ENCODE data around the gene ERH. TPM values are rescaled to one million over a fixed set of nuclear protein-coding genes. Genes with fewer than 3 reads are reported as not detected.

ERH gene
- total and polyA plus RNA-seq, 2 donors: 190 to 192 TPM

GRCh38 chr14:69376439-69376838 is 21.7 kb downstream of the ERH start:
- H3K4me3 ChIP-seq (ENCODE audit: low read length in 2 of 2): no peak overlapping the region
- no peak for DNase-seq (ENCODE audit: low read depth in 6 of 9, low spot score in 9 of 9)
- no peak overlapping the region for H3K27ac ChIP-seq (ENCODE audit: low read depth in 1 of 2, low read length in 1 of 2)
- no peaks in the 10 kb centered on the region for H3K27me3 ChIP-seq (ENCODE audit: control insufficient read depth in 2 of 2, insufficient read depth in 1 of 2, low read length in 1 of 2)
- H3K36me3 ChIP-seq (ENCODE audit: control insufficient read depth in 2 of 2, insufficient read depth in 2 of 2, low read length in 1 of 2): peaks cover 30 to 31% of the 10 kb centered on the region in 2 donors
- no peaks in the 10 kb centered on the region for H3K9me3 ChIP-seq (ENCODE audit: control insufficient read depth in 2 of 2, insufficient read depth in 1 of 2, low read length in 1 of 2)
- H3K4me1 ChIP-seq (ENCODE audit: control insufficient read depth in 2 of 2, insufficient read depth in 2 of 2, low read length in 2 of 2): no peaks in the 10 kb centered on the region

GRCh38 chr14:69375722-69376121 is 22.4 kb downstream of the ERH start:
- H3K9me3 ChIP-seq (ENCODE audit: control insufficient read depth in 2 of 2, insufficient read depth in 1 of 2, low read length in 1 of 2): no peaks in the 10 kb centered on the region
- peaks cover 29 to 30% of the 10 kb centered on the region in 2 donors for H3K36me3 ChIP-seq (ENCODE audit: control insufficient read depth in 2 of 2, insufficient read depth in 2 of 2, low read length in 1 of 2)
- H3K4me3 ChIP-seq (ENCODE audit: low read length in 2 of 2): no peak overlapping the region
- H3K4me1 ChIP-seq (ENCODE audit: control insufficient read depth in 2 of 2, insufficient read depth in 2 of 2, low read length in 2 of 2): no peaks in the 10 kb centered on the region
- H3K27ac ChIP-seq (ENCODE audit: low read depth in 1 of 2, low read length in 1 of 2): no peak overlapping the region
- H3K27me3 ChIP-seq (ENCODE audit: control insufficient read depth in 2 of 2, insufficient read depth in 1 of 2, low read length in 1 of 2): no peaks in the 10 kb centered on the region
- DNase-seq (ENCODE audit: low read depth in 6 of 9, low spot score in 9 of 9): no peak
- WGBS: over 99% methylated on average over 5 of the region's 5 CpGs

- no peak overlapping the region for H3K27ac ChIP-seq (ENCODE audit: low read depth in 1 of 2, low read length in 1 of 2)
- H3K36me3 ChIP-seq (ENCODE audit: control insufficient read depth in 2 of 2, insufficient read depth in 2 of 2, low read length in 1 of 2): peaks cover 24 to 26% of the 10 kb centered on the region in 2 donors
- no peaks in the 10 kb centered on the region for H3K27me3 ChIP-seq (ENCODE audit: control insufficient read depth in 2 of 2, insufficient read depth in 1 of 2, low read length in 1 of 2)
- WGBS: 98% methylated on average over 3 of the region's 3 CpGs
- H3K4me1 ChIP-seq (ENCODE audit: control insufficient read depth in 2 of 2, insufficient read depth in 2 of 2, low read length in 2 of 2): no peaks in the 10 kb centered on the region
- H3K9me3 ChIP-seq (ENCODE audit: control insufficient read depth in 2 of 2, insufficient read depth in 1 of 2, low read length in 1 of 2): no peaks in the 10 kb centered on the region
- no peak overlapping the region for H3K4me3 ChIP-seq (ENCODE audit: low read length in 2 of 2)
- DNase-seq (ENCODE audit: low read depth in 6 of 9, low spot score in 9 of 9): no peak
These were observed 22.9 kb downstream of the ERH start for GRCh38 chr14:69375182-69375581.

GRCh38 chr14:69374235-69374634 is 23.9 kb downstream of the ERH start:
- Histone ChIP-seq H3K27me3 (ENCODE audit: control insufficient read depth in 2 of 2, insufficient read depth in 1 of 2, low read length in 1 of 2) (no peaks in the 10 kb centered on the region), H3K36me3 (ENCODE audit: control insufficient read depth in 2 of 2, insufficient read depth in 2 of 2, low read length in 1 of 2) (peaks cover 16 to 19% of the 10 kb centered on the region in 2 donors)

GRCh38 chr14:69373104-69373503 is 25.0 kb downstream of the ERH start:
- Histone ChIP-seq H3K27ac (ENCODE audit: low read depth in 1 of 2, low read length in 1 of 2) (no peak overlapping the region), H3K36me3 (ENCODE audit: control insufficient read depth in 2 of 2, insufficient read depth in 2 of 2, low read length in 1 of 2) (peaks cover 15 to 16% of the 10 kb centered on the region in 2 donors), H3K27me3 (ENCODE audit: control insufficient read depth in 2 of 2, insufficient read depth in 1 of 2, low read length in 1 of 2) (no peaks in the 10 kb centered on the region), H3K4me1 (ENCODE audit: control insufficient read depth in 2 of 2, insufficient read depth in 2 of 2, low read length in 2 of 2) (no peaks in the 10 kb centered on the region), H3K9me3 (ENCODE audit: control insufficient read depth in 2 of 2, insufficient read depth in 1 of 2, low read length in 1 of 2) (no peaks in the 10 kb centered on the region), H3K4me3 (ENCODE audit: low read length in 2 of 2) (no peak overlapping the region)
- no peak for DNase-seq (ENCODE audit: low read depth in 6 of 9, low spot score in 9 of 9)
- WGBS: 49% methylated on average over 1 of the region's 1 CpG

More at GRCh38 chr14:69374235-69374634, 23.9 kb downstream of the ERH start:
- Histone ChIP-seq H3K27ac (ENCODE audit: low read depth in 1 of 2, low read length in 1 of 2) (no peak overlapping the region), H3K4me1 (ENCODE audit: control insufficient read depth in 2 of 2, insufficient read depth in 2 of 2, low read length in 2 of 2) (no peaks in the 10 kb centered on the region), H3K9me3 (ENCODE audit: control insufficient read depth in 2 of 2, insufficient read depth in 1 of 2, low read length in 1 of 2) (no peaks in the 10 kb centered on the region), H3K4me3 (ENCODE audit: low read length in 2 of 2) (no peak overlapping the region)
- DNase-seq (ENCODE audit: low read depth in 6 of 9, low spot score in 9 of 9): no peak

GRCh38 chr14:69372146-69372545 is 26.0 kb downstream of the ERH start:
- DNase-seq (ENCODE audit: low read depth in 6 of 9, low spot score in 9 of 9): no peak
- peaks cover 12 to 16% of the 10 kb centered on the region in 2 donors for H3K36me3 ChIP-seq (ENCODE audit: control insufficient read depth in 2 of 2, insufficient read depth in 2 of 2, low read length in 1 of 2)
- H3K27me3 ChIP-seq (ENCODE audit: control insufficient read depth in 2 of 2, insufficient read depth in 1 of 2, low read length in 1 of 2): no peaks in the 10 kb centered on the region
- 99% methylated on average over 3 of the region's 3 CpGs for WGBS
- H3K27ac ChIP-seq (ENCODE audit: low read depth in 1 of 2, low read length in 1 of 2): no peak overlapping the region
- no peaks in the 10 kb centered on the region for H3K9me3 ChIP-seq (ENCODE audit: control insufficient read depth in 2 of 2, insufficient read depth in 1 of 2, low read length in 1 of 2)
- H3K4me1 ChIP-seq (ENCODE audit: control insufficient read depth in 2 of 2, insufficient read depth in 2 of 2, low read length in 2 of 2): no peaks in the 10 kb centered on the region
- no peak overlapping the region for H3K4me3 ChIP-seq (ENCODE audit: low read length in 2 of 2)

GRCh38 chr14:69370061-69370460 is 28.0 kb downstream of the ERH start:
- no peak for DNase-seq (ENCODE audit: low read depth in 6 of 9, low spot score in 9 of 9)
- Histone ChIP-seq H3K9me3 (ENCODE audit: control insufficient read depth in 2 of 2, insufficient read depth in 1 of 2, low read length in 1 of 2) (no peaks in the 10 kb centered on the region), H3K4me3 (ENCODE audit: low read length in 2 of 2) (no peak overlapping the region), H3K27ac (ENCODE audit: low read depth in 1 of 2, low read length in 1 of 2) (no peak overlapping the region), H3K36me3 (ENCODE audit: control insufficient read depth in 2 of 2, insufficient read depth in 2 of 2, low read length in 1 of 2) (no peaks in the 10 kb centered on the region), H3K27me3 (ENCODE audit: control insufficient read depth in 2 of 2, insufficient read depth in 1 of 2, low read length in 1 of 2) (no peaks in the 10 kb centered on the region), H3K4me1 (ENCODE audit: control insufficient read depth in 2 of 2, insufficient read depth in 2 of 2, low read length in 2 of 2) (no peaks in the 10 kb centered on the region)
- WGBS: 85% methylated on average over 5 of the region's 5 CpGs

- Histone ChIP-seq H3K4me3 (ENCODE audit: low read length in 2 of 2) (no peak overlapping the region), H3K27ac (ENCODE audit: low read depth in 1 of 2, low read length in 1 of 2) (no peak overlapping the region), H3K36me3 (ENCODE audit: control insufficient read depth in 2 of 2, insufficient read depth in 2 of 2, low read length in 1 of 2) (no peaks in the 10 kb centered on the region), H3K4me1 (ENCODE audit: control insufficient read depth in 2 of 2, insufficient read depth in 2 of 2, low read length in 2 of 2) (no peaks in the 10 kb centered on the region), H3K9me3 (ENCODE audit: control insufficient read depth in 2 of 2, insufficient read depth in 1 of 2, low read length in 1 of 2) (no peaks in the 10 kb centered on the region), H3K27me3 (ENCODE audit: control insufficient read depth in 2 of 2, insufficient read depth in 1 of 2, low read length in 1 of 2) (no peaks in the 10 kb centered on the region)
- 91% methylated on average over 1 of the region's 1 CpG for WGBS
- DNase-seq (ENCODE audit: low read depth in 6 of 9, low spot score in 9 of 9): no peak
These were observed 29.7 kb downstream of the ERH start for GRCh38 chr14:69368381-69368780.

GRCh38 chr14:69366761-69367160 is 31.3 kb downstream of the ERH start:
- Histone ChIP-seq H3K27ac (ENCODE audit: low read depth in 1 of 2, low read length in 1 of 2) (no peak overlapping the region), H3K4me3 (ENCODE audit: low read length in 2 of 2) (no peak overlapping the region), H3K27me3 (ENCODE audit: control insufficient read depth in 2 of 2, insufficient read depth in 1 of 2, low read length in 1 of 2) (no peaks in the 10 kb centered on the region), H3K9me3 (ENCODE audit: control insufficient read depth in 2 of 2, insufficient read depth in 1 of 2, low read length in 1 of 2) (no peaks in the 10 kb centered on the region), H3K4me1 (ENCODE audit: control insufficient read depth in 2 of 2, insufficient read depth in 2 of 2, low read length in 2 of 2) (no peaks in the 10 kb centered on the region), H3K36me3 (ENCODE audit: control insufficient read depth in 2 of 2, insufficient read depth in 2 of 2, low read length in 1 of 2) (no peaks in the 10 kb centered on the region)
- no peak for DNase-seq (ENCODE audit: low read depth in 6 of 9, low spot score in 9 of 9)
- WGBS: 98% methylated on average over 4 of the region's 4 CpGs

GRCh38 chr14:69366069-69366468 is 32.0 kb downstream of the ERH start:
- H3K4me3 ChIP-seq (ENCODE audit: low read length in 2 of 2): no peak overlapping the region
- WGBS: 91% methylated on average over 3 of the region's 3 CpGs
- DNase-seq (ENCODE audit: low read depth in 6 of 9, low spot score in 9 of 9): no peak

More at GRCh38 chr14:69366069-69366468, 32.0 kb downstream of the ERH start:
- Histone ChIP-seq H3K27me3 (ENCODE audit: control insufficient read depth in 2 of 2, insufficient read depth in 1 of 2, low read length in 1 of 2) (no peaks in the 10 kb centered on the region), H3K4me1 (ENCODE audit: control insufficient read depth in 2 of 2, insufficient read depth in 2 of 2, low read length in 2 of 2) (no peaks in the 10 kb centered on the region), H3K27ac (ENCODE audit: low read depth in 1 of 2, low read length in 1 of 2) (no peak overlapping the region), H3K36me3 (ENCODE audit: control insufficient read depth in 2 of 2, insufficient read depth in 2 of 2, low read length in 1 of 2) (no peaks in the 10 kb centered on the region), H3K9me3 (ENCODE audit: control insufficient read depth in 2 of 2, insufficient read depth in 1 of 2, low read length in 1 of 2) (no peaks in the 10 kb centered on the region)
